Stimulated activated CD4-positive, alpha-beta T cell treated with anti-CD3 and anti-CD28 coated beads, TNF-alpha, amount 100 ng/mL, for 1 hour (primary cell): ENCODE results near the gene SLN.

Experiments
- DNase-seq, 3 donors: peaks; one replicate each; pipeline ENCODE4 v3.0.0-alpha.2; 2020; ENCODE audit warnings: low read depth in 3 of 3, low spot score in 1 of 3

Gene SLN

GRCh38 chr11:107719557-107720302, 7.9 kb upstream of the SLN start:
- DNase-seq, result no peak

DNA sequence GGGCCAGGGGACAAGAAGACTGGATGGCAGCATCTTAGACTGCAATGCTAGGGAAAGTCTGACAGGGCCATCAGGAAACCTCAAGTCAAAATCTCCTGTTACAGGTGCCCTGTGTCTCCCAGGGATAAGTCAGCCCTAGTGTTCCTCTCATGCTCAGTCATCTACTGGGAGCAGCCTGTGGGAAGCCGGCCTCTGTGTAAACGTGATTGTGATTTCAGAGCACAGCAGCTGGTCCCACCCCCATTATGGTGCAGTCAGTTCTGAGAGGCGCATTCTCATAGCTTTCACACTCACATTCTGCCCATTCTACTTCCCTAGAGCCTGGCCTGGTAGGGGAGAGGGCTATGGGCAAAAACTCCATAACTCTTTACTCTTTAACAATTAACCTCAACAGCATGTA, 7.2 kb upstream of the SLN start:
- no peak for DNase-seq

GRCh38 chr11:107716884-107717532, 5.2 kb upstream of the SLN start:
- no peak for DNase-seq

DNA sequence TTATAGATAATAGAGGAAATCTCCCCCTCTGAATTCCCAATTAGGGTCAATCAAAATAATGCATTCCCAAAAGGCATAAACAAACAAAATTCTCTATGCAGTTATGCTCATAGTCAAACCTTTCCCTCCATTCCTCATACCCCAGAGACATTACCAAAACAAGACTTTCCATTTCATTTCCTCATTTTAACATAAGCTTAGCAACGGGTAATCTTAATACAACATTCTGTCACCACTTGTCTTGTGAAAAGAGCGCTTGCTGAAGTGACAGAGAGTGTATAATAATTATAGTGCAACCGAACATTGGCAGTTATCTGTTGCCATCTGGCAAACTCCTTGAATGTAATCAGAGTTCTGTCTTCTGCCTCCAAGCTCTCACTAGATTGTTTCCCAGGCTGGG, 1.2 kb upstream of the SLN start:
- no peak for DNase-seq

GRCh38 chr11:107710301-107710700, 1.6 kb downstream of the SLN start:
- no peak for DNase-seq

DNA sequence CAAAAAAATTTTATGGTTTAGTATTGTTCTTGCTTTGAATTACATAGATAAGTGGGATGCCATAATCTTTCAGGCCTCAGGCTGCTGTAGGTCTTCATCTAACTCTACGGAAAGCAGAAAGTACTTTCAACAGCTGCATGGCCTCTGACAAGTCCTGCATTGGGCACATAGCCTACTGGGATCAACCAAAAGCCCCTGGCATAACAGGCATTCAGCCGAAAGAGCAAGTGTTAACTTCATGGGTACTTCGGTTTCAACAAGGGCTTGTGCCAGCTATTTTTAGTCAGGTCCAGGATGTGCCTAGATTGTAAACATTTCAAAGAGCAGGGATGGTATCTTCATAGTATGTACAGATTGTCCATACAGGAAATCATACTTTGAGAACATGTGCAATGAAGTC, 3.1 kb downstream of the SLN start:
- no peak for DNase-seq

GRCh38 chr11:107707807-107708206, 4.0 kb downstream of the SLN start:
- no peak for DNase-seq

- no peak for DNase-seq
These were observed 4.6 kb downstream of the SLN start for GRCh38 chr11:107707215-107707671.

GRCh38 chr11:107706531-107706930, 5.3 kb downstream of the SLN start:
- DNase-seq, result no peak

DNA sequence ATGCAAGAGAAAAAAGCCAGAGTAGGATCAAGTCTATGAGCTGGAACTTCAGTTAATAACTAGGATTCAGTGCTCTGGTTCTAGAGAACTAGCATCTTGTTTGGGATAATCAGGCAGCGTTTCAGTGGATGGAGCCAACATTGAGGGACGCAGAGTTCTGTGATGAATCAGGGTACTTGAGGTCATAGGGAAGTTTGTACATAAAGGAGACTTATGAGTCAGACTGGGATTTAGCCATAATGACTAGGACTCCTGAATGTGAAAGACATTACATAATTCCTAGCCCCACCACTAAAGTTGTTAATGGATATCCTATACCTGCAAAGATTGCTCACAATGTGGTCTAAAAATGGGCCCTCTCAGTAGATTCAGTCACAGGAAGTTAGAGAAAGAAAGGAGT, 6.8 kb downstream of the SLN start:
- no peak for DNase-seq

GRCh38 chr11:107704451-107704850, 7.4 kb downstream of the SLN start:
- no peak for DNase-seq

DNA sequence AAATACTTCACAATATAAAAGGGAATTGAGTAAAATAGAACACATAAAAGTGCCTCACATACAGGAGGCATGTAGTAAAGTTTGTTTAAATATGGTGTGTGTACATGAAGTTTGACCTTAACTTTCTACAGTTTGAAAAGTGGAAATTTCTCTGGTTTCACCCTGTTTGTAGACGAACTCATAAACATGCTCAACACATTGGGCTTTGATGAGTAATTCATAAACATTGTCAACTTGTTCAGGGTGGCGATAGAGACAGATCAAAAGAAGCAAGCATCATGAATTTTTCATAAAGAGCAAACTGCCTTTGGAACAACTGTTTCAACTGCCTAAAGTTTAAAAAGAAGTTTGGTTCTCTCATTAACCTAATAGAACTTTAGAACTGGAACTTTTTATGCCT, 9.1 kb downstream of the SLN start:
- no peak for DNase-seq

GRCh38 chr11:107702109-107702660, 9.7 kb downstream of the SLN start:
- no peak for DNase-seq

GRCh38 chr11:107699371-107700285, 12.2 kb downstream of the SLN start:
- no peak for DNase-seq

DNA sequence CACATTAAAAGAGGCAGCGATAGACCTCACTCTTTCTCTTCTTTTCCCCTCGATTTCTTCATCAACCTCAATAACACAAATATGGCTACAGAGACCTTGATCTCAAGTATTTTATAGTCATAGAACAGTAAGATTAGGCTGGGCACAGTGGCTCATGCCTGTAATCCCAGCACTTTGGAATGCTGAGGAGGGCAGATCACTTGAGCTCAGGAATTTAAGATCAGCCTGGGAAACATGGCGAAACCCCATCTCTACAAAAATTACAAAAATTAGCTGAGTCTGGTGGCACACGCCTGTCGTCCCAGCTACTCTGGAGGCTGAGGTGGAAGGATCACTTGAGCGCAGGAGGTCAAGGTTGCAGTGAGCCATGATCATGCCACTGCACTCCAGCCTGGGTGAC, 14.6 kb downstream of the SLN start:
- DNase-seq, result no peak

DNA sequence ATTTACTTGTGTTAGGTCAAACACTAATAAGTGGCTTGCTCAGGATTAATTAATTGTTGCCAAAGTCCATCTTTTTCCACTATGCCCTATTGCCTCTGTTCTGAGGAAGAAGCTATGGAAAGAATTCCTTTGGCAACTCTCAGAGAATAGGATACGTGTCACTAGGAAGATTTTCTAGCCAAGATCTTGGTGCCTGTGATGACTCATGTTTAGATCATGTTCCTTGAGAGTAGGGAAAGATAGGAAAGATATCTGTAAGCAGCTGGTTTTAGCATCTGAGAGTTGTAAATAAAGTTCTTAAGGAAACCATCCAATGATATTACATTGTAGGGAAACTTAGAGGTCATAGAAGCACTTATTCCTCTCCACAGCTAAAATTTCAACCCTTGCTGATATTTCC, 15.7 kb downstream of the SLN start:
- no peak for DNase-seq

- DNase-seq, result no peak
These were observed 16.4 kb downstream of the SLN start for GRCh38 chr11:107695446-107695845.

GRCh38 chr11:107691000-107691750, 20.7 kb downstream of the SLN start:
- DNase-seq, result no peak

- DNase-seq, result peak; percentile 2 to 24 (median 6)
These were observed 22.3 kb downstream of the SLN start for GRCh38 chr11:107689317-107690202.
